GM18511 (cell line): ENCODE data around the gene OR12D2.
"Not testable (repeated sequence)": the region's sequence is repeated elsewhere in the genome, so short reads cannot be mapped to it uniquely, and the experiment has no call there.

Experiments
- ATAC-seq: cut with Tn5 transposase; IDR thresholded peaks from one replicate; pipeline ENCODE4 v1.9.1; 2021; ENCODE audit warnings: mild to moderate bottlenecking, moderate library complexity; ENCODE audit not compliant: unreplicated experiment

OR12D2 gene

GRCh38 chr6:29395331-29395730, at the start of gene OR12D2:
Gene OR12D2 (plus strand): TSS chr6:29395631. CDS start chr6:29396700, 1,069 bp downstream.
- ATAC-seq, result no peak

GRCh38 chr6:29349348-29349747, 46.1 kb upstream of the OR12D2 start:
- not testable (repeated sequence) for ATAC-seq

GRCh38 chr6:29354980-29355379, 40.5 kb upstream of the OR12D2 start:
- no peak for ATAC-seq

- ATAC-seq, result no peak
Observed at GRCh38 chr6:29355603-29356002, 39.8 kb upstream of the OR12D2 start.

- ATAC-seq, result no peak
Observed at GRCh38 chr6:29368765-29369164, 26.7 kb upstream of the OR12D2 start, which contains the start of gene OR5V1. Gene OR5V1 (minus strand): TSS chr6:29368865. CDS start chr6:29356195, 12,670 bp downstream.

GRCh38 chr6:29375191-29375590, 20.2 kb upstream of the OR12D2 start, which contains the start of gene OR12D3:
Gene OR12D3 (minus strand): TSS chr6:29375291. CDS start chr6:29375287, 4 bp downstream.
- ATAC-seq, result no peak

- no peak for ATAC-seq
Observed at GRCh38 chr6:29376003-29376402, 19.4 kb upstream of the OR12D2 start.

- no peak for ATAC-seq
Observed at GRCh38 chr6:29388533-29388932, 6.9 kb upstream of the OR12D2 start.

GRCh38 chr6:29399525-29399924, 4.1 kb downstream of the OR12D2 start:
- ATAC-seq, result no peak

- no peak for ATAC-seq
Observed at GRCh38 chr6:29403801-29404200, 8.4 kb downstream of the OR12D2 start.

- ATAC-seq, result no peak
Observed at GRCh38 chr6:29414588-29414987, 19.2 kb downstream of the OR12D2 start, which contains the start of gene OR12D1. Gene OR12D1 (plus strand): TSS chr6:29414928.

GRCh38 chr6:29419516-29419915, 24.1 kb downstream of the OR12D2 start:
- ATAC-seq, result no peak

- ATAC-seq, result no peak
Observed at GRCh38 chr6:29424168-29424567, 28.7 kb downstream of the OR12D2 start.

- ATAC-seq, result no peak
Observed at GRCh38 chr6:29424575-29424974, 29.1 kb downstream of the OR12D2 start.

GRCh38 chr6:29425075-29425474, 29.6 kb downstream of the OR12D2 start:
- no peak for ATAC-seq

GRCh38 chr6:29426654-29427053, 31.2 kb downstream of the OR12D2 start:
- no peak for ATAC-seq

GRCh38 chr6:29436730-29437129, 41.3 kb downstream of the OR12D2 start:
- ATAC-seq, result not testable (repeated sequence)

- ATAC-seq, result no peak
Observed at GRCh38 chr6:29439006-29439405, 43.6 kb downstream of the OR12D2 start, which contains the start of gene OR10C1. Gene OR10C1 (plus strand): TSS chr6:29439306. CDS start chr6:29440016, 710 bp downstream.

- no peak for ATAC-seq
Observed at GRCh38 chr6:29442719-29443118, 47.3 kb downstream of the OR12D2 start.

GRCh38 chr6:29444031-29444430, 48.6 kb downstream of the OR12D2 start:
- ATAC-seq, result not testable (repeated sequence)
